Caco-2 (cell line): ENCODE results near the gene CKAP2. TPM values are rescaled to one million over a fixed set of nuclear protein-coding genes. Genes with fewer than 3 reads are reported as not detected.
"Not testable (repeated sequence)": the region's sequence is repeated elsewhere in the genome, so short reads cannot be mapped to it uniquely, and the experiment has no call there.

Experiments
- BruUV-seq: library from RNA; stranded (reverse); fragments of 400-500 nt; replicated peaks from 2 replicates; lab custom pipeline; 2021; lab: Mats Ljungman, UMichigan
- CTCF ChIA-PET: fragments of 300-600 bp; sonication (Branson Sonifier 250); formaldehyde crosslinking; loops from one replicate; lab custom pipeline; 2022; ENCODE audit warnings: antibody characterized with exemption; lab: Charles Lee
- POLR2A ChIA-PET: fragments of 300-600 bp; sonication (Branson Sonifier 250); formaldehyde crosslinking; loops from one replicate; lab custom pipeline; 2022; ENCODE audit warnings: antibody characterized with exemption; lab: Charles Lee
- DNase-seq, 2 experiments: peaks; one replicate each; pipeline versions ENCODE4 v3.0.0 to v3.0.0-alpha.2; 2020 to 2022
- H3K27me3 ChIP-seq: replicated peaks from 2 replicates; pipeline ENCODE4 v1.6.0; 2011; ENCODE audit warnings: low read length; ENCODE audit not compliant: control insufficient read depth, insufficient read depth
- H3K36me3 ChIP-seq: 2 replicates; pipeline ENCODE4 v1.5.1; 2011; ENCODE audit warnings: low read length; ENCODE audit not compliant: control insufficient read depth, insufficient read depth
- H3K4me1 ChIP-seq: fragments of 250-450 bp; sonication (Bioruptor Pico); 2 replicates; pipeline ENCODE4 v1.5.1; 2020; ENCODE audit warnings: mild to moderate bottlenecking
- H3K4me3 ChIP-seq: 2 replicates; pipeline ENCODE4 v1.5.1; 2011; ENCODE audit warnings: low read depth, mild to moderate bottlenecking, control low read depth, low read length
- H3K9me3 ChIP-seq: fragments of 250-450 bp; sonication (Bioruptor Pico); 2 replicates; pipeline ENCODE4 v1.5.1; 2020; ENCODE audit warnings: mild to moderate bottlenecking, moderate library complexity
- H3K27ac Mint-ChIP-seq: one replicate; pipeline ENCODE4 v1.8.0; 2022; ENCODE audit warnings: mixed read lengths; ENCODE audit not compliant: unreplicated experiment
- H3K27me3 Mint-ChIP-seq: one replicate; pipeline ENCODE4 v1.8.0; 2022; ENCODE audit warnings: mixed read lengths; ENCODE audit not compliant: insufficient read depth, unreplicated experiment
- H3K36me3 Mint-ChIP-seq: one replicate; pipeline ENCODE4 v1.8.0; 2022; ENCODE audit warnings: mild to moderate bottlenecking, mixed read lengths; ENCODE audit not compliant: insufficient read depth, unreplicated experiment
- H3K4me1 Mint-ChIP-seq: one replicate; pipeline ENCODE4 v1.8.0; 2022; ENCODE audit warnings: low read depth, mixed read lengths; ENCODE audit not compliant: unreplicated experiment
- H3K4me3 Mint-ChIP-seq: one replicate; pipeline ENCODE4 v1.8.0; 2022; ENCODE audit warnings: mild to moderate bottlenecking, moderate library complexity, mixed read lengths; ENCODE audit not compliant: unreplicated experiment
- H3K9me3 Mint-ChIP-seq: one replicate; pipeline ENCODE4 v1.8.0; 2022; ENCODE audit warnings: mixed read lengths; ENCODE audit not compliant: unreplicated experiment
- intact Hi-C: fragments of 100-400 bp; cut with micrococcal nuclease; formaldehyde crosslinking; loops from one replicate; pipeline ENCODE4 v1.10.0; 2022; ENCODE audit not compliant: unreplicated experiment
- total RNA-seq: library from RNA; stranded (reverse); gene quantifications from 2 replicates; pipeline ENCODE4 v1.2.3, GENCODE V29; 2022

CKAP2 gene
- total RNA-seq, 1 experiment from 2014 or later: 68.9 TPM

DNA sequence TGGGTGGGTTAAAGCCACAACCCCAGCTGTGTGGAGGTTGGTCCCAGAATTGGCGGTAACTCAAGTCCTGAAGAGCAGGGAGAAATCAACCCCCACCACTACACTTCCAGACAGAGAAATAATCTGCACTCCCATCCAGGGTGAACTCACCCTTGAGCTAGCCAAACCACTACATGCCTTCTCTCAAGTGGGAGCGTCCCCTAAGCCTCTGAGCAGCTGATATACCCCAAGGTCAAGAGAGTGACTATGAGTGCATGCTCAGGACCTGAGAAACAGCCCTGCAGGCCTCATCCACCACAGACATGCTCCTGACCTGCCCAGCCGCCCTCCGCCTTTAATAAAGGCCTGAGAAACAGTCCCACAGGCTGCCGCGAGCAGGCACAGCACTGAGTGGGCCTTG, 54.3 kb downstream of the CKAP2 start:
- H3K4me1 ChIP-seq, H3K36me3 Mint-ChIP-seq, H3K27ac Mint-ChIP-seq, H3K9me3 ChIP-seq, H3K9me3 Mint-ChIP-seq, H3K27me3 ChIP-seq, intact Hi-C loops, H3K4me3 ChIP-seq, POLR2A ChIA-PET, DNase-seq, H3K27me3 Mint-ChIP-seq, H3K4me1 Mint-ChIP-seq, CTCF ChIA-PET, H3K36me3 ChIP-seq, BruUV-seq, H3K4me3 Mint-ChIP-seq: not testable (repeated sequence)

- H3K4me3 ChIP-seq, H3K36me3 Mint-ChIP-seq, H3K9me3 Mint-ChIP-seq, BruUV-seq, H3K27ac Mint-ChIP-seq, H3K4me1 ChIP-seq, DNase-seq, POLR2A ChIA-PET, H3K36me3 ChIP-seq, H3K9me3 ChIP-seq, H3K27me3 Mint-ChIP-seq, intact Hi-C loops, H3K4me1 Mint-ChIP-seq, H3K27me3 ChIP-seq, CTCF ChIA-PET, H3K4me3 Mint-ChIP-seq: not testable (repeated sequence)
These were observed 55.0 kb downstream of the CKAP2 start for GRCh38 chr13:52510221-52510797.

GRCh38 chr13:52511598-52511997, 56.3 kb downstream of the CKAP2 start:
- CTCF ChIA-PET, H3K4me3 Mint-ChIP-seq, H3K36me3 ChIP-seq, H3K27ac Mint-ChIP-seq, H3K27me3 ChIP-seq, DNase-seq, H3K9me3 Mint-ChIP-seq, H3K4me3 ChIP-seq, H3K4me1 ChIP-seq, H3K9me3 ChIP-seq, H3K27me3 Mint-ChIP-seq, H3K36me3 Mint-ChIP-seq, H3K4me1 Mint-ChIP-seq, POLR2A ChIA-PET, BruUV-seq, intact Hi-C loops: not testable (repeated sequence)

GRCh38 chr13:52513957-52514596, 58.8 kb downstream of the CKAP2 start:
- H3K27ac Mint-ChIP-seq, H3K36me3 Mint-ChIP-seq, intact Hi-C loops, BruUV-seq, CTCF ChIA-PET, H3K4me3 ChIP-seq, H3K27me3 Mint-ChIP-seq, H3K27me3 ChIP-seq, H3K4me1 Mint-ChIP-seq, H3K4me3 Mint-ChIP-seq, H3K9me3 ChIP-seq, H3K9me3 Mint-ChIP-seq, DNase-seq, POLR2A ChIA-PET, H3K36me3 ChIP-seq, H3K4me1 ChIP-seq: not testable (repeated sequence)

GRCh38 chr13:52523323-52523722, 68.0 kb downstream of the CKAP2 start:
- H3K27ac Mint-ChIP-seq, H3K36me3 ChIP-seq: not testable (repeated sequence)

More at GRCh38 chr13:52523323-52523722, 68.0 kb downstream of the CKAP2 start:
- H3K36me3 Mint-ChIP-seq, H3K27me3 Mint-ChIP-seq, POLR2A ChIA-PET, CTCF ChIA-PET, intact Hi-C loops, H3K9me3 Mint-ChIP-seq, H3K4me1 Mint-ChIP-seq, DNase-seq, H3K9me3 ChIP-seq, H3K4me3 Mint-ChIP-seq, H3K4me3 ChIP-seq, H3K4me1 ChIP-seq, BruUV-seq, H3K27me3 ChIP-seq: not testable (repeated sequence)

Other genes starting within 250 kb of the CKAP2 start
- 0.11 and 0.16 TPM in 2 replicates for gene THSD1, start 49.3 kb upstream of the CKAP2 start, total RNA-seq
- gene VPS36, start 4.8 kb upstream of the CKAP2 start, total RNA-seq: 40.9 and 48.4 TPM in 2 replicates
- 8.0 and 9.1 TPM in 2 replicates for gene HNRNPA1L2, start 187.0 kb downstream of the CKAP2 start, total RNA-seq
- 73.6 and 84.3 TPM in 2 replicates for gene SUGT1, start 197.4 kb downstream of the CKAP2 start, total RNA-seq